AG04450 (cell line): Measurements from ENCODE around the gene NHP2. TPM values are rescaled to one million over a fixed set of nuclear protein-coding genes. Genes with fewer than 3 reads are reported as not detected.

Source experiments
- CTCF ChIA-PET: fragments of 300-600, 350-600 bp; formaldehyde crosslinking; extraction: SDS; loops from one replicate; lab custom pipeline; 2022; ENCODE audit warnings: antibody characterized with exemption, inconsistent platforms; lab: Charles Lee
- POLR2A ChIA-PET: fragments of 350-600 bp; formaldehyde crosslinking; extraction: SDS; loops from one replicate; lab custom pipeline; 2021; ENCODE audit warnings: antibody characterized with exemption, inconsistent platforms; lab: Yijun Ruan, JAX
- DNase-seq: peaks from one replicate; pipeline ENCODE4 v3.0.0-alpha.2; 2011; ENCODE audit warnings: low read depth, low spot score
- H3K27ac ChIP-seq: one replicate; pipeline ENCODE4 v1.5.1; 2012; ENCODE audit warnings: low read depth, low read length, control low read depth
- H3K27me3 ChIP-seq: one replicate; pipeline ENCODE4 v1.6.0; 2012; ENCODE audit warnings: low read length; ENCODE audit not compliant: control insufficient read depth, insufficient read depth
- H3K4me3 ChIP-seq: 2 replicates; pipeline ENCODE4 v1.5.1; 2011; ENCODE audit warnings: mild to moderate bottlenecking, low read depth, low read length, control low read depth
- H3K9me3 ChIP-seq: 2 replicates; pipeline ENCODE4 v1.5.1; 2012; ENCODE audit warnings: low read length; ENCODE audit not compliant: control insufficient read depth, insufficient read depth
- polyA plus RNA-seq: library from polyadenylated mRNA; depleted of rRNA; stranded (reverse); fragments of >200 nt; gene quantifications from 2 replicates; pipeline ENCODE4 v1.2.3, GENCODE V29; 2011; rRNA removed
- TF ChIP-seq, protein P1 (sequence below): IDR thresholded peaks from 2 replicates; pipeline ENCODE4 v1.5.1; 2011; ENCODE audit warnings: low read depth, low read length, control low read depth, inconsistent platforms

Gene NHP2
- polyA plus RNA-seq, 1 experiment, result 93.1 TPM

DNA sequence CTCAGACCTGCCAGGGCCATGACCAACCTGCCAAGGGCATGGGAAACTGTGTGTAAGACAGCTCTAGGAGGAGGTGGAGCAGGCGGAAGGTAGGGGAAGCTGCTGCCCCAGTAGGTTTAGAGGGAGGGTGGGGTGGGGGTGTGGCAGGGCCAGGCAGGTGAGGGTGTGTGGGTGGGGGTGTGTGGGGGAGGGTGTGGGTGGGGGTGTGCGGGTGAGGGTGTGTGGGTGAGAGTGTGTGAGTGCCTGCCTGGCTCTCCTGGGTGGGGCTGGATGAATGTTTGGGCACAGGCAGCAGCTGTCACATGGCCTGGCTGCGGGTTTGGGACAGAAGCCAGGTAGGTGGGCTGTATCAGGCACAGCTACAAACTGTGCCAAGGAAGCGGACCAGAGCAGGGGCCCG lies 49.2 kb downstream of the NHP2 start:
- TF ChIP-seq, protein P1, sequence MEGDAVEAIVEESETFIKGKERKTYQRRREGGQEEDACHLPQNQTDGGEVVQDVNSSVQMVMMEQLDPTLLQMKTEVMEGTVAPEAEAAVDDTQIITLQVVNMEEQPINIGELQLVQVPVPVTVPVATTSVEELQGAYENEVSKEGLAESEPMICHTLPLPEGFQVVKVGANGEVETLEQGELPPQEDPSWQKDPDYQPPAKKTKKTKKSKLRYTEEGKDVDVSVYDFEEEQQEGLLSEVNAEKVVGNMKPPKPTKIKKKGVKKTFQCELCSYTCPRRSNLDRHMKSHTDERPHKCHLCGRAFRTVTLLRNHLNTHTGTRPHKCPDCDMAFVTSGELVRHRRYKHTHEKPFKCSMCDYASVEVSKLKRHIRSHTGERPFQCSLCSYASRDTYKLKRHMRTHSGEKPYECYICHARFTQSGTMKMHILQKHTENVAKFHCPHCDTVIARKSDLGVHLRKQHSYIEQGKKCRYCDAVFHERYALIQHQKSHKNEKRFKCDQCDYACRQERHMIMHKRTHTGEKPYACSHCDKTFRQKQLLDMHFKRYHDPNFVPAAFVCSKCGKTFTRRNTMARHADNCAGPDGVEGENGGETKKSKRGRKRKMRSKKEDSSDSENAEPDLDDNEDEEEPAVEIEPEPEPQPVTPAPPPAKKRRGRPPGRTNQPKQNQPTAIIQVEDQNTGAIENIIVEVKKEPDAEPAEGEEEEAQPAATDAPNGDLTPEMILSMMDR, result no peak
- H3K27me3 ChIP-seq, result peaks cover 12% of the 10 kb centered on the region
- no peak overlapping the region for H3K4me3 ChIP-seq
- ChIA-PET POLR2A (no interaction called here), CTCF (no interaction called here)
- H3K9me3 ChIP-seq, result no peaks in the 10 kb centered on the region; the same call in 1 of the 2 replicates
- H3K27ac ChIP-seq, result no peak overlapping the region
- DNase-seq, result no peak

DNA sequence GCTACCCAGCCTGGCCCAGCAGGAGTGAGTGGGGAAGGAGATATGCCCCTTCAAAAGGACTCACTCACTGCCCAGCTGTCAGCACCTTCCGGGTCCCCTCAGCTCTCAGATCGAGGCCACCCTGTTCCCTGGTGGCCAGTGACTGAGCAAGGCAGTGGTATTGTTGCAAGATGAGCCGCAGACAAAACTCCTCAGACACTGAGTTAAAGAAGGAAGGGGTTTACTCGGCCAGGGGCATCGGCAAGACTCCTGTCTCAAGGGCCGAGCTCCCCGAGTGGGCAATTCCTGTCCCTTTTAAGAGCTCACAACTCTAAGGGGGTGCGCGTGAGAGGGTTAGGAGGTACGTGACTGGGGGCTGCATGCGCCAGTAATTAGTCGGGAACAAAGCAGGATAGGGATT lies 50.1 kb downstream of the NHP2 start:
- POLR2A ChIA-PET, result interaction anchor here (0.6 kb wide), 1 partner anchor 167 kb away, joined by 13 read pairs; no protein-coding TSS in a partner anchor
- TF ChIP-seq, protein P1, result no peak
- Histone ChIP-seq H3K9me3 (no peaks in the 10 kb centered on the region; the same call in 1 of the 2 replicates), H3K27me3 (peaks cover 12% of the 10 kb centered on the region), H3K27ac (no peak overlapping the region), H3K4me3 (no peak overlapping the region)
- CTCF ChIA-PET, result no interaction called here
- DNase-seq, result no peak

Other genes with a start within 250 kb of the NHP2 start
- gene PROP1, start 157.6 kb downstream of the NHP2 start, polyA plus RNA-seq, result not detected in 2 replicates
- 0.29 and 0.30 TPM in 2 replicates for gene N4BP3, start 40.4 kb downstream of the NHP2 start, polyA plus RNA-seq
- 19.8 and 21.0 TPM in 2 replicates for gene RMND5B, start 22.9 kb downstream of the NHP2 start, polyA plus RNA-seq
- gene GMCL2, start 33.5 kb upstream of the NHP2 start, polyA plus RNA-seq, result not detected in 2 replicates
- 90.9 and 102 TPM in 2 replicates for gene HNRNPAB, start 50.6 kb upstream of the NHP2 start, polyA plus RNA-seq
- 33.4 and 36.0 TPM in 2 replicates for gene PHYKPL, start 78.9 kb upstream of the NHP2 start, polyA plus RNA-seq